22Rv1 (cell line): ENCODE measurements around the gene ISG15.
"Not testable (repeated sequence)": the region's sequence is repeated elsewhere in the genome, so short reads cannot be mapped to it uniquely, and the experiment has no call there.

Experiments
- H3K27ac ChIP-seq: fragments of 450-650 bp; 2 replicates; pipeline ENCODE4 v1.5.1; 2017
- CTCF ChIP-seq: fragments of 450-650 bp; IDR thresholded peaks from 2 replicates; pipeline ENCODE4 v1.5.1; 2017; ENCODE audit warnings: mild to moderate bottlenecking
- ZFX ChIP-seq: fragments of 450-650 bp; IDR thresholded peaks from 2 replicates; pipeline ENCODE4 v1.6.1; 2017; ENCODE audit warnings: antibody characterized with exemption, borderline replicate concordance

The ISG15 gene

GRCh38 chr1:1026599-1027413 lies 13.5 kb downstream of the ISG15 start:
- no peak overlapping the region for H3K27ac ChIP-seq
- TF ChIP-seq ZFX, result no peak
- no peak for TF ChIP-seq CTCF

GRCh38 chr1:1027791-1028190 lies 14.5 kb downstream of the ISG15 start:
- H3K27ac ChIP-seq, result no peak overlapping the region
- TF ChIP-seq CTCF (no peak), ZFX (no peak)

GRCh38 chr1:1030867-1031658 lies 17.8 kb downstream of the ISG15 start:
- H3K27ac ChIP-seq, result not testable (repeated sequence)

- no peak for TF ChIP-seq CTCF
- TF ChIP-seq ZFX, result no peak
- no peak overlapping the region; the same call in 1 of the 2 replicates for H3K27ac ChIP-seq
These were observed 18.4 kb downstream of the ISG15 start for GRCh38 chr1:1031659-1032235.

- no peak overlapping the region; the same call in 1 of the 2 replicates for H3K27ac ChIP-seq
- TF ChIP-seq ZFX, result no peak
- TF ChIP-seq CTCF, result no peak
These were observed 19.1 kb downstream of the ISG15 start for GRCh38 chr1:1032424-1032823.

GRCh38 chr1:1033009-1033587 lies 19.8 kb downstream of the ISG15 start:
- H3K27ac ChIP-seq, result no peak overlapping the region
- TF ChIP-seq ZFX, result no peak
- peak; percentile 89 for TF ChIP-seq CTCF

- TF ChIP-seq ZFX, result no peak
- no peak for TF ChIP-seq CTCF
- no peak overlapping the region for H3K27ac ChIP-seq
These were observed 20.6 kb downstream of the ISG15 start for GRCh38 chr1:1033731-1034438.
